Upper lobe of left lung (tissue), 4 donors: Measurements from ENCODE around the gene GRK5.

Experiments used
- CTCF ChIP-seq, 6 experiments: fragments of 450-650 bp in 4 of 6; fragments of 200-600 bp in 2 of 6; sonication (generic) in 2 of 6; IDR thresholded peaks; one replicate each; pipeline ENCODE4 v1.5.1; 2016 to 2019; ENCODE audit warnings: antibody characterized with exemption in 6 of 6
- POLR2A ChIP-seq, 4 donors: fragments of 450-650 bp; IDR thresholded peaks; one replicate each; pipeline ENCODE4 v1.5.1; 2016 to 2017; ENCODE audit warnings: antibody characterized with exemption in 4 of 4, mild to moderate bottlenecking in 2 of 4
- POLR2AphosphoS5 ChIP-seq, 2 donors: sonication (generic); formaldehyde crosslinking; IDR thresholded peaks; one replicate each; pipeline ENCODE4 v1.5.1; 2017; ENCODE audit warnings: antibody characterized with exemption in 2 of 2

DNA sequence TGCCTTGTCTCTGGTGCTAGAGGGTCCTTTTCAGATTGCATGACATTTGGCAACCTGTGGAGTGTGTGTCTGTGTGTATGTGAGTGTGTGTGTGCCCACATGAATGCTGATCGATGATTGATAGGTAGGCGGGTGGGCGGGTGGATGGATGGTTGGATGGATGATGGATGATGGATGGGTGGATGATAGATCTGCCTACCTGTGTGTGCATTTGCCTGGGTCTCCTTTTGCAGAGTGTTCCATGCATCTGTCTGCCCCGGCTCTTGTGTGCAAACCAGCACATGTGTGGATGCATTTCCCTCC is 235.3 kb downstream of the GRK5 start:
- TF ChIP-seq POLR2A (IDR thresholded peaks at IDR 0.05) (no peak), POLR2AphosphoS5 (IDR thresholded peaks at IDR 0.05) (no peak), CTCF (IDR thresholded peaks at IDR 0.05) (no peak)
